HL-60 (cell line): ENCODE data around the gene ASTN2.

ENCODE experiments used
- POLR2AphosphoS5 ChIP-seq: IDR thresholded peaks from 2 replicates; pipeline ENCODE4 v1.6.1; 2012; ENCODE audit warnings: low read depth
- TF ChIP-seq, protein P1 (sequence below): IDR thresholded peaks from one replicate; pipeline ENCODE4 v1.5.1; 2011; ENCODE audit warnings: low read length, control low read depth, inconsistent platforms; ENCODE audit not compliant: insufficient read depth
- TF ChIP-seq, protein P2 (sequence below): IDR thresholded peaks from 2 replicates; pipeline ENCODE4 v1.6.1; 2012; ENCODE audit warnings: low read depth; ENCODE audit not compliant: insufficient replicate concordance

DNA sequence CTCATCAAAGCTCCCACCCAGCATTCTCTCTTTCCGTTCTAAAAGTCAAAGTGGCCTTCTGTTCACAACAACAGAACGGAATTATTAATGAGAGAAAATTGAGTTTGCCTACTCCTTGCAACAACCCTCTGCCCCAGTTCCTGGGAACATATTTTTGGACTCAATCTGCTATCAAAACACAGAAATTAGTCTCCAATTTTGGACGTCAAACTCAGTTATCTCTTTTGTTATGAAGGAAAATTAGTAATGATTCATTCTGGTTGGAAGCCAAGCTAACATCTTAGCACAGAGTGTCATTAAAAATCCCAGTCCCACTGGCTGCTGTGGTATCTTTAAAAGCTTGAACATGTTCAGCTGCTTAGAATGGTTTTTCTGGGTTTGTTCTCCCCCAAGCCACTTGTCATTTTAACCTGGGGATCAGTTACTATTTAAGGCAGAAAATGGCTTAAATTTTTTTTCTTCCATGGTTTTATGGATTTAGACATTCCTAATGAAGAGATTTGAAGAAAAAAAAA is 384.5 kb downstream of the ASTN2 start:
- TF ChIP-seq, protein P1, sequence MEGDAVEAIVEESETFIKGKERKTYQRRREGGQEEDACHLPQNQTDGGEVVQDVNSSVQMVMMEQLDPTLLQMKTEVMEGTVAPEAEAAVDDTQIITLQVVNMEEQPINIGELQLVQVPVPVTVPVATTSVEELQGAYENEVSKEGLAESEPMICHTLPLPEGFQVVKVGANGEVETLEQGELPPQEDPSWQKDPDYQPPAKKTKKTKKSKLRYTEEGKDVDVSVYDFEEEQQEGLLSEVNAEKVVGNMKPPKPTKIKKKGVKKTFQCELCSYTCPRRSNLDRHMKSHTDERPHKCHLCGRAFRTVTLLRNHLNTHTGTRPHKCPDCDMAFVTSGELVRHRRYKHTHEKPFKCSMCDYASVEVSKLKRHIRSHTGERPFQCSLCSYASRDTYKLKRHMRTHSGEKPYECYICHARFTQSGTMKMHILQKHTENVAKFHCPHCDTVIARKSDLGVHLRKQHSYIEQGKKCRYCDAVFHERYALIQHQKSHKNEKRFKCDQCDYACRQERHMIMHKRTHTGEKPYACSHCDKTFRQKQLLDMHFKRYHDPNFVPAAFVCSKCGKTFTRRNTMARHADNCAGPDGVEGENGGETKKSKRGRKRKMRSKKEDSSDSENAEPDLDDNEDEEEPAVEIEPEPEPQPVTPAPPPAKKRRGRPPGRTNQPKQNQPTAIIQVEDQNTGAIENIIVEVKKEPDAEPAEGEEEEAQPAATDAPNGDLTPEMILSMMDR: no peak
- TF ChIP-seq, protein P2, sequence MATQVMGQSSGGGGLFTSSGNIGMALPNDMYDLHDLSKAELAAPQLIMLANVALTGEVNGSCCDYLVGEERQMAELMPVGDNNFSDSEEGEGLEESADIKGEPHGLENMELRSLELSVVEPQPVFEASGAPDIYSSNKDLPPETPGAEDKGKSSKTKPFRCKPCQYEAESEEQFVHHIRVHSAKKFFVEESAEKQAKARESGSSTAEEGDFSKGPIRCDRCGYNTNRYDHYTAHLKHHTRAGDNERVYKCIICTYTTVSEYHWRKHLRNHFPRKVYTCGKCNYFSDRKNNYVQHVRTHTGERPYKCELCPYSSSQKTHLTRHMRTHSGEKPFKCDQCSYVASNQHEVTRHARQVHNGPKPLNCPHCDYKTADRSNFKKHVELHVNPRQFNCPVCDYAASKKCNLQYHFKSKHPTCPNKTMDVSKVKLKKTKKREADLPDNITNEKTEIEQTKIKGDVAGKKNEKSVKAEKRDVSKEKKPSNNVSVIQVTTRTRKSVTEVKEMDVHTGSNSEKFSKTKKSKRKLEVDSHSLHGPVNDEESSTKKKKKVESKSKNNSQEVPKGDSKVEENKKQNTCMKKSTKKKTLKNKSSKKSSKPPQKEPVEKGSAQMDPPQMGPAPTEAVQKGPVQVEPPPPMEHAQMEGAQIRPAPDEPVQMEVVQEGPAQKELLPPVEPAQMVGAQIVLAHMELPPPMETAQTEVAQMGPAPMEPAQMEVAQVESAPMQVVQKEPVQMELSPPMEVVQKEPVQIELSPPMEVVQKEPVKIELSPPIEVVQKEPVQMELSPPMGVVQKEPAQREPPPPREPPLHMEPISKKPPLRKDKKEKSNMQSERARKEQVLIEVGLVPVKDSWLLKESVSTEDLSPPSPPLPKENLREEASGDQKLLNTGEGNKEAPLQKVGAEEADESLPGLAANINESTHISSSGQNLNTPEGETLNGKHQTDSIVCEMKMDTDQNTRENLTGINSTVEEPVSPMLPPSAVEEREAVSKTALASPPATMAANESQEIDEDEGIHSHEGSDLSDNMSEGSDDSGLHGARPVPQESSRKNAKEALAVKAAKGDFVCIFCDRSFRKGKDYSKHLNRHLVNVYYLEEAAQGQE: no peak
- no peak for TF ChIP-seq POLR2AphosphoS5
